ENCODE data around the gene ATP10A.
A peak's percentile ranks its signal among the peaks of the same experiment; 100 is the strongest.

Gene ATP10A

DNA sequence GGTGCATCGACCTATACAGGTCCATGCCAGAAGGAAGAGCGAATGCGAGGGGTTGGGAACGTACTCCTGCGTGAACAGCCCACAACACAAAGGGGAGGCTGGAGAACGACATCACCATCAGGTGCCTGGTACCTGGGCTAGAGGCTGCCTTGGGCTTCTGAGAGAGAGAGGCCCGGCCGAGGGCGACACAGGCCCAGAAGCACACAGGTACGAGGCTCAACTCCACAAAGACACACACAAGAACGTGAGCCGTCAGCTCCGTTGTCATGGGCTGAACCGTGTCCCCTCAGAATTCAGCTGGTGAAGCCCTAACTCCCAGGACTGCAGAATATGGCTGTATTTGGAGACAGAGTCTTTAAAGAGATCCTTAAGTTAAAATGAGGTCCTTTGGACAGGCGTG is 134.3 kb downstream of the ATP10A start:
- peaks cover 9% of the 10 kb centered on the region for H3K4me1 Mint-ChIP-seq
- no peaks in the 10 kb centered on the region for H3K9me3 Mint-ChIP-seq
- H3K27me3 Mint-ChIP-seq = no peaks in the 10 kb centered on the region
- DNase-seq = no peak
- CTCF ChIA-PET = no interaction called here
- peaks cover 26% of the 10 kb centered on the region for H3K36me3 Mint-ChIP-seq
- no peak overlapping the region for H3K27ac Mint-ChIP-seq
- H3K4me3 Mint-ChIP-seq = no peak overlapping the region

GRCh38 chr15:25727867-25728600 is 135.1 kb downstream of the ATP10A start:
- peaks cover 2% of the 10 kb centered on the region for H3K4me1 Mint-ChIP-seq
- H3K4me3 Mint-ChIP-seq = no peak overlapping the region
- H3K27ac Mint-ChIP-seq = no peak overlapping the region
- H3K27me3 Mint-ChIP-seq = no peaks in the 10 kb centered on the region
- CTCF ChIA-PET = no interaction called here
- no peaks in the 10 kb centered on the region for H3K9me3 Mint-ChIP-seq
- H3K36me3 Mint-ChIP-seq = peaks cover 23% of the 10 kb centered on the region
- no peak for DNase-seq

- Mint-ChIP-seq H3K9me3 (no peaks in the 10 kb centered on the region), H3K4me3 (no peak overlapping the region), H3K36me3 (peaks cover 24% of the 10 kb centered on the region), H3K27me3 (no peaks in the 10 kb centered on the region), H3K27ac (no peak overlapping the region), H3K4me1 (no peaks in the 10 kb centered on the region)
- CTCF ChIA-PET = interaction anchor here (1.0 kb wide), 1 partner anchor 149 kb away, joined by 3 read pairs; no protein-coding TSS in a partner anchor
- DNase-seq = no peak
These were observed 136.0 kb downstream of the ATP10A start for GRCh38 chr15:25727116-25727515.

- CTCF ChIA-PET = no interaction called here
- H3K4me3 Mint-ChIP-seq = no peak overlapping the region
- no peaks in the 10 kb centered on the region for H3K27me3 Mint-ChIP-seq
- no peaks in the 10 kb centered on the region for H3K4me1 Mint-ChIP-seq
- no peak overlapping the region for H3K27ac Mint-ChIP-seq
- DNase-seq = no peak
- H3K9me3 Mint-ChIP-seq = no peaks in the 10 kb centered on the region
- peaks cover 25% of the 10 kb centered on the region for H3K36me3 Mint-ChIP-seq
These were observed 137.4 kb downstream of the ATP10A start for GRCh38 chr15:25725758-25726157.

DNA sequence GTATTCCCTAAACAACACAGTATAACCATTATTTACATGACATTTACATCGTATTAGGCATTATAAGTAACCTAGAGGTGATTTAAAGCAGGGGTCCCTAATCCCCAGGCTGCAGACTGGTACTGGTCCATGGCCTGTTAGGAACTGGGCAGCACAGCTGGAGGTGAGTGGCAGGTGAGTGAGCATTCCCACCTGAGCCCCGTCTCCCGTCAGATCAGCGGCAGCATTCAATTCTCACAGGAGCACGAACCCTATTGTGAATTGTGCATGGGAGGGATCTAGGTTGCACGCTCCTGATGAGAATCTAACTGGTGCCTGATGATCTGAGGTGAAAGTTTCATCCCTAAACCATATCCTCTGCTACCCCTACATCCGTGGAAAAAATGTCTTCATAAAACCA is 138.2 kb downstream of the ATP10A start:
- Mint-ChIP-seq H3K27me3 (no peaks in the 10 kb centered on the region), H3K4me3 (no peak overlapping the region), H3K4me1 (no peaks in the 10 kb centered on the region), H3K36me3 (peaks cover 31% of the 10 kb centered on the region), H3K27ac (no peak overlapping the region), H3K9me3 (no peaks in the 10 kb centered on the region)
- CTCF ChIA-PET = interaction anchor here (1.2 kb wide), 1 partner anchor 15 kb away, joined by 4 read pairs; no protein-coding TSS in a partner anchor
- no peak for DNase-seq

GRCh38 chr15:25721605-25721955 is 141.5 kb downstream of the ATP10A start:
- H3K4me1 Mint-ChIP-seq = no peaks in the 10 kb centered on the region
- CTCF ChIA-PET = interaction anchor here (1.1 kb wide), 1 partner anchor 11 kb away, joined by 3 read pairs; no protein-coding TSS in a partner anchor
- H3K27me3 Mint-ChIP-seq = no peaks in the 10 kb centered on the region
- DNase-seq = no peak
- no peak overlapping the region for H3K4me3 Mint-ChIP-seq
- no peaks in the 10 kb centered on the region for H3K9me3 Mint-ChIP-seq
- H3K36me3 Mint-ChIP-seq = peaks cover 36% of the 10 kb centered on the region
- H3K27ac Mint-ChIP-seq = no peak overlapping the region

DNA sequence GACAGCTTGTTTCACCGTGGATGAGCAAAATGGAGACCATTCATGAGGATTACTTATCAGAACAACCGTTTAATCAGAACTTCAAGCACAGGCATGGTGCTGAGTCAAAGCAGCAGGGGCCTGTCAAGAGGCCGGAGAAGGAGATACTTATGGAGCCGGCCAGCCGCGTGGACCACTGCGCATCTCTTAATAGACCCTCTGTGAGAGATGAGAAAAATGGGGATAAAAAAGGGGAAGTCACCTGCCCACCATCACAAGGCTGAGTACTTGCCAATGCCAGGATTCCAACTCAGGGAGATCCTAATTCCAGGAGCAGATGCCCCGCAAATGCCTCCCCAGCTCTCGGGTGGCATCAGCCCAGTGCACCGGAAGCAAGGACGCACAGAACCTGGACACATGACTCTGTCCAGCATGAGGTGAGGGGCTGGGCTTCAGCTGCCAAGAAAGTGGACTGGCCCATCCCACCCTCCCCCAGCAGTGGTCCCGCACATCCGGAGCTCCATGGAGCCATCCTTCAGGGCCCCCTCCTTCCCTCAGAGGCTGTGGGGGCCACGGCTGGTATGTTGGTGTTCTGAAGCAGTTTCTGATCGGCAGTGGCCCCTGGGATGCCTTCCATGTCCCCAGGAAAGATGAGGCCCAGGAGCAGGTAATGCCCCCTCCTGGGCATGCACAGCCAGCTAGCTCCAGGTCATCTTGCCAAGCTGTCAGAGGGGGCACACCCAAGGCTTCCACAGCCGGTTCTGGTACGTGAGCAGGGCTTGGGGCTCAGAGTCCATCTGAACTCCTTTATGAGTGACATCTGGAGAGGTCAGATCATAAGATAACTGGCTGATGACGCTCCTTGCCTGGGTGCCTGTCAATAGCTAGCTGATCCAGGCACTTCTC is 143.8 kb downstream of the ATP10A start:
- no peak overlapping the region for H3K27ac Mint-ChIP-seq
- H3K4me3 Mint-ChIP-seq = no peak overlapping the region

DNA sequence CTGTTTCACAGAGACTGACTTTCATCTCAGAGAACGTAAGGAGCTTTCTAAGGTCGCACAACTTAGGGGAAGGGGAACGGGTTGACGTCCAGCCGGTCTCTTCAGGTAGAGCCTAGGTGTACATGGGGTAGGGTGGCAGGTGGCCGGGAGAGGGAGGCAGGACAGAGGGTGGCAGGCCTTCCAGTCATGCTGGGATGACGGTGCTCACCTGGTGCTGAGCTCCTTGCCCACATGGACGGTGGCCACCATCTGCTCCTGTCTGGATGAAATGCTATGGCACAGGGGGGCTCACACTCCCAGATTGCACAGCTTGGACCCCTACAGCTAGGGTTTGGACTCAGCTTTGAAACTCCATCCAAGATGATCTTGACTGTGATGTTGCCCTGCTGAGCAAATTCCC is 144.5 kb downstream of the ATP10A start:
- H3K4me1 Mint-ChIP-seq = no peaks in the 10 kb centered on the region
- H3K27me3 Mint-ChIP-seq = no peaks in the 10 kb centered on the region
- no peak for DNase-seq
- no peak overlapping the region for H3K27ac Mint-ChIP-seq
- CTCF ChIA-PET = no interaction called here
- no peak overlapping the region for H3K4me3 Mint-ChIP-seq
- peaks cover 26% of the 10 kb centered on the region for H3K36me3 Mint-ChIP-seq
- no peaks in the 10 kb centered on the region for H3K9me3 Mint-ChIP-seq

More for the DNA sequence above, 143.8 kb downstream of the ATP10A start:
- CTCF ChIA-PET = no interaction called here
- no peak for DNase-seq
- no peaks in the 10 kb centered on the region for H3K9me3 Mint-ChIP-seq
- H3K27me3 Mint-ChIP-seq = no peaks in the 10 kb centered on the region
- peaks cover 27% of the 10 kb centered on the region for H3K36me3 Mint-ChIP-seq
- H3K4me1 Mint-ChIP-seq = no peaks in the 10 kb centered on the region

DNA sequence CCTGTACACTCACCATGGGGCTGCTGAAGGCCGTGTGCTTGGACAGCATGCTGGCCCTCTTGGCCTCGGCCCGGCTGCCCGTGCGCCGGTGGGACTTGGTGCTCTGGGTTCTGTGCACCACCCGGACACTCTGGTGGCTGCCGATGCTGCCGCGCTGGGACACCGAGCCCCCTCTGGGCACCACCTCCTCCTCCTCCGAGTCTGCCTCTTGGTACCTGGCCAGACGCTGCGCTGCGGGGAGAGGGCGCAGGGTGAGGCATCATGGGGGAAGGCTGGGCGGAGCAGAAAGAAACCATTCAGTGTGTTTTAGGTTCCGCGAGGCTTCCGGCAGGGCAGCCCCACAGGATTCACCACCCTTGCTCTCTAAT is 145.0 kb downstream of the ATP10A start:
- Mint-ChIP-seq H3K27ac (no peak overlapping the region), H3K4me1 (no peaks in the 10 kb centered on the region), H3K27me3 (no peaks in the 10 kb centered on the region), H3K9me3 (no peaks in the 10 kb centered on the region), H3K4me3 (no peak overlapping the region), H3K36me3 (peaks cover 28% of the 10 kb centered on the region)
- CTCF ChIA-PET = no interaction called here
- DNase-seq = no peak

- Mint-ChIP-seq H3K36me3 (peaks cover 28% of the 10 kb centered on the region), H3K4me1 (no peaks in the 10 kb centered on the region), H3K9me3 (no peaks in the 10 kb centered on the region), H3K27me3 (no peaks in the 10 kb centered on the region), H3K4me3 (no peak overlapping the region), H3K27ac (no peak overlapping the region)
- DNase-seq = no peak
- CTCF ChIA-PET = interaction anchor here (1.1 kb wide), 1 partner anchor 217 kb away, joined by 3 read pairs; no protein-coding TSS in a partner anchor
These were observed 145.5 kb downstream of the ATP10A start for GRCh38 chr15:25717457-25718168.

- Mint-ChIP-seq H3K27ac (no peak overlapping the region), H3K4me1 (no peaks in the 10 kb centered on the region), H3K4me3 (no peak overlapping the region), H3K27me3 (no peaks in the 10 kb centered on the region), H3K36me3 (peaks cover 29% of the 10 kb centered on the region), H3K9me3 (no peaks in the 10 kb centered on the region)
- no peak for DNase-seq
- CTCF ChIA-PET = interaction anchor here (1.1 kb wide), 1 partner anchor 217 kb away, joined by 3 read pairs; no protein-coding TSS in a partner anchor
These were observed 146.0 kb downstream of the ATP10A start for GRCh38 chr15:25717127-25717456.

- peak overlapping the region; percentile 19 for H3K27ac Mint-ChIP-seq
- no peaks in the 10 kb centered on the region for H3K9me3 Mint-ChIP-seq
- no peaks in the 10 kb centered on the region for H3K4me1 Mint-ChIP-seq
- H3K36me3 Mint-ChIP-seq = peaks cover 25% of the 10 kb centered on the region
- no peak overlapping the region for H3K4me3 Mint-ChIP-seq
- CTCF ChIA-PET = interaction anchor here (1.1 kb wide), 1 partner anchor 218 kb away, joined by 3 read pairs; no protein-coding TSS in a partner anchor
- DNase-seq = no peak
- no peaks in the 10 kb centered on the region for H3K27me3 Mint-ChIP-seq
These were observed 146.6 kb downstream of the ATP10A start for GRCh38 chr15:25716414-25717126.

DNA sequence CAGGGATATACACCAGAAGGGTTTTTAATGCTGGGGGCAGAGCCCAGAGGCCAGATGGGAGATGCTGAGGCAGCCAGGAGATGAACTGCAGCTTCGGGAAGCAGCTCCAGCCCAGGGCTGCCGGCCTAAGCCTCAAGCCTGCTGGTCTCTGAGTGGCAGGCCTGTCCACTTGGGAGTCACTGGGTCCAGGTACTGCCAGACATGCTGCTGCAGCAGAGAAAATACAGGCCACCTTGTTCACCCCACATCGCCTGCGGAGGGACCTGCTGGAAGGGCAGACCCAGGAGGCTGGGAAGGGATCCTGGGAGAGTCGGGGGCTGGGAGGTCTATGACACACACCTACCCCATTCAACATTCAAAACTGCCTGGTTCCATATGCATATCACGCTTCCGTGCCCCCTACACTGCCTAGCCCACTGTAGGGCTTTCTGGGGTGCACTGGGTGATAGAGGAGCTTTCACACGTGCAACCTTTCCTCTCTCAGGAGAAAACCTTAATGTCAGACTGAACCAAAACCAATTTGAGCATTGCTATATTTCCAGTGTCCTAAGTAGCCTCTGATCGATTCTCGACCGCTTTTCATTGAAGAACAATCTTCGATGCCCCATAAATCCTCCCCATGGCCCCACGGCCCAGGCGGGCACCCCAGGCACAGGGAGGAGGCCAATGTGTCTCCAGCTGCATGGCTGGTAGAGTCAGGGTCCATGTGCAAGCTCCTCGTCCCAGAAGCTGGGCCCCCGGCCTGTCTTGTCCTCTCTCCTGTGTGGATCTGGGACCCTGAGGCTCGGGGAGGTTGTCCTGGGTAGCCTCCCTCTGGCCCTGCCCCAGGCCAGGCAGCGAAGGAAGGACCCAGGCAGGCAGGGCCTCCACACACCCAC is 147.4 kb downstream of the ATP10A start:
- no peaks in the 10 kb centered on the region for H3K4me1 Mint-ChIP-seq
- peaks cover 26% of the 10 kb centered on the region for H3K36me3 Mint-ChIP-seq
- no peaks in the 10 kb centered on the region for H3K27me3 Mint-ChIP-seq
- DNase-seq = no peak
- no peak overlapping the region for H3K4me3 Mint-ChIP-seq
- CTCF ChIA-PET = interaction anchor here (1.1 kb wide), 1 partner anchor 219 kb away, joined by 3 read pairs; no protein-coding TSS in a partner anchor
- H3K27ac Mint-ChIP-seq = no peak overlapping the region
- H3K9me3 Mint-ChIP-seq = no peaks in the 10 kb centered on the region
